Fibroblast of peridontal ligament (primary cell): ENCODE measurements around the gene NOTUM.
"Not testable (repeated sequence)": the region's sequence is repeated elsewhere in the genome, so short reads cannot be mapped to it uniquely, and the experiment has no call there.

Experiments used
- DNase-seq: peaks from one replicate; pipeline ENCODE4 v3.0.0-alpha.2; 2010; ENCODE audit errors: extremely low read depth

The NOTUM gene

GRCh38 chr17:81923302-81924260 lies 37.4 kb downstream of the NOTUM start:
- peak; percentile 81 for DNase-seq

DNA sequence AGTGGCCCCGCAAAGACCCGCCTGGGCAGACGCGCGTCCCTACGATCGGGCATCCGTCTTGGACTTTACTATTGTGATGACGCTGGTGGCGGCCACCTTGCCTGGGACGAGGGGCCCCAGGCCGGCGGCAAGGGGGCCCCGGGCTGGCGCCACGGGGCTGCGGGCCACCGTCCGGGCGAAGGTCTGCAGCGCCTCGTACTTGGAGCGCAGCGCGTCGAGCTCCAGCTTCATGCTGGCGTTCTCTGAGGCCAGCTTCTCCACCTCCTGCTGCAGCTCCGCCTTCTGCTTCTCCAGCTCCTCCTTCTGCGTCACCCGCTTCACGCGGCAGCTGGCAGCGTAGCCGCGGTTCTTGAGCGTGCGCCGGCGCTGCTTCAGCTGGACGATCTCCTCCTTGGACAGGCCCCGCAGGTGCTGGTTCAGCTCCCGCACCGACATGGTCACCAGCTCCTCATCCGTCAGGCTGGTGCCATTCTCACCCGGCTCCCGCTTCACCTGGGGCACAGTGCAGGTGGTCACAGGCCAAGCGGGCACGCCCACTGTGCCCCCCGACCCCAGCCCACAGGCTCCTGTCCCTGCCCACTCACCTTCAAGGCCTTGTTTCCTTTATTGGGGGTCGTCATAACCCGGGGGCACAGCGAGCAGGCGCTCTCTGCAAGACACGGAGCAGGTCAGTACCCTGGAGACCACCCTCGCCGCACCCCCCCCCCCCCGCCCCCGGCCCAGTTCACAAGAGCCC lies 38.3 kb downstream of the NOTUM start:
- DNase-seq: no peak

- DNase-seq: no peak
Measured at GRCh38 chr17:81921996-81922565, 38.9 kb downstream of the NOTUM start.

GRCh38 chr17:81921537-81921862 lies 39.5 kb downstream of the NOTUM start:
- DNase-seq: no peak

- DNase-seq: no peak
Measured at GRCh38 chr17:81920612-81921536, 40.1 kb downstream of the NOTUM start.

DNA sequence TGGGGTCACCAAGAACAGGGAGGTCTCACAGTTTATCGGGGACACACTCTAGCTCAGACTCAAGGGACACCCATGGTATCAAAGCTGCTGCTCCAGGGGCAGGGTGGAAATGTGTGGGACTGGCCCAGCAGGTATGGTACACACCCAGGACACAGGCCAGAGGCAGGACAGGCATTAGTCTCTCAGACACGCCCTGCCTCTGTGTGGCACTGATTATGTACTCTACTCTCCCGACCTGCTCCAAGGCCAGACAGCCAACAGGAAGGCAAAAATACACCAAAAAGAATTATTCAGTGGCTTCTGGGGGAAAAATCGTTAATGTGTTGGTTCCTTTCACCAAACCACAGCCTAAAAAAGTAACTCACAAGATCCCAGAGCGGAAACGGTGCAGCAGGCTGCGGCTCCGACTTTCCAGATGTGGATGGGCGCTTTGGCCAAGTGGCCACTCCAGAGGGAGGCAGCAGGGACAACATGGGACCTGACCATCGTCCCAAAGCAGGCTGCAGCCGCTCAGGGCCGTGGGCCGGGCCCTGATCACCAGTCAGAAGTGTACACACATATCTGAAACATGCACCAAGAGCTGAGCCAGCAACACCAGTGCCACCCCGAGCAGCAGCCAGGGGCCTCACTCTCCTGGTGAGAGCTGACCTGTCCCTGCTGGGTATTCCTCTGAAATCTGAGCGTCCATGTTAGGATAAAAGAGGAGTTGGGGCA lies 42.0 kb downstream of the NOTUM start:
- DNase-seq: no peak

DNA sequence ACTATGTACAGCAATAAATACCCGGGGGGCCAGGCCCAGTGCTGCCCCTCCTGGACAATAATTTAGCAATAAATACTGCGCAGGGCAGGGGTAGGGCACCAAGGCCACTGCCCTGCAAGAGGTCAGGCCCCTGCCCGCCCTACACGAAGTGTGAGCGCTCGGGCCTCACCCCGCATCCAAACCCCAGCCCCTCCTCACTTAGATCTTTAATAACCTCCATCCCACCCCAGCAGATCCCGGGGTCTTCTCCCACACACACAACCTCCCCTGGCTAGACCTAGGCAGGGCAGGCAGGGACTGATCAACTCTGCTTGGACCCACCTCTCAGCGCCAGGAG lies 42.7 kb downstream of the NOTUM start:
- not testable (repeated sequence) for DNase-seq

DNA sequence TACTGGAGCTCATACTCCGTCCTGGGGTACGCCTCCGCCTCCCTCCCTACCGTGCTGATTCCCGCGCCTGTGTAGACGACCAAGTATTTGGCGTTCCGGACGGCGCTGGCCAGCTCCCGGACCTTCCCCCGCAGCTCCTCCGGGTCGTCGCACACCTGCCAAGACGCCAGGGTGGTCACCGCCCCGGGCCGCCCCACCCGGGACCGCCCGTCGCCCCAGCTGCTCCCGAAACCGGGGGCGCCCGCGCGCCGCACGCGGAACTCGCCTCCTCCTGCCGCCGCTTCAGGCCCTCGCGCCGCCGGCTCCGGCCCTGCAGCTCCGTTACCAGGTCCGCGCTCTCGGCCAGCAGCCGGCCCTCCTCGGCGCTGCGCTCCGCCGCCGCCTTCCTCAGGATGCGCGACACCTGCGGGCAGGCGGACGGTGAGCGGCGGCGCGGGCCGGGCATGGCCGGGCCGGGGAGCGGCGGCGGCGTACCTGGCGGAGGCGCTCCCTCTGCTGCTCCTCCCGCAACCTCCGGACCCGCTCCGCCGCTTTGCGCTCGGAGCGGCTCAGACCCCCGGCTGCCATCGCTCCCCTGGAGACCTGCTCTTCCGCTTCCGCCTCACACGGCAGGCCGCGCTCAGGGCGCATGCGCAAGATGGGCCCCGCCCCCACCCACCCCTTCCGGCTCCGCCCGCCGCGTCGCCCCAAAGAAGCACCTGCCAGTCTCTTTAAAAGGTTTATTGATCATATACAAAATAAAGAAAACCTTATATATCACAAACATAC lies 43.2 kb downstream of the NOTUM start, which contains the start of gene SIRT7:
SIRT7 (minus strand) TSS at position 612 of the 768 bp plus-strand sequence; CDS start at position 567, 45 bp downstream.
- DNase-seq: peak; percentile 51

DNA sequence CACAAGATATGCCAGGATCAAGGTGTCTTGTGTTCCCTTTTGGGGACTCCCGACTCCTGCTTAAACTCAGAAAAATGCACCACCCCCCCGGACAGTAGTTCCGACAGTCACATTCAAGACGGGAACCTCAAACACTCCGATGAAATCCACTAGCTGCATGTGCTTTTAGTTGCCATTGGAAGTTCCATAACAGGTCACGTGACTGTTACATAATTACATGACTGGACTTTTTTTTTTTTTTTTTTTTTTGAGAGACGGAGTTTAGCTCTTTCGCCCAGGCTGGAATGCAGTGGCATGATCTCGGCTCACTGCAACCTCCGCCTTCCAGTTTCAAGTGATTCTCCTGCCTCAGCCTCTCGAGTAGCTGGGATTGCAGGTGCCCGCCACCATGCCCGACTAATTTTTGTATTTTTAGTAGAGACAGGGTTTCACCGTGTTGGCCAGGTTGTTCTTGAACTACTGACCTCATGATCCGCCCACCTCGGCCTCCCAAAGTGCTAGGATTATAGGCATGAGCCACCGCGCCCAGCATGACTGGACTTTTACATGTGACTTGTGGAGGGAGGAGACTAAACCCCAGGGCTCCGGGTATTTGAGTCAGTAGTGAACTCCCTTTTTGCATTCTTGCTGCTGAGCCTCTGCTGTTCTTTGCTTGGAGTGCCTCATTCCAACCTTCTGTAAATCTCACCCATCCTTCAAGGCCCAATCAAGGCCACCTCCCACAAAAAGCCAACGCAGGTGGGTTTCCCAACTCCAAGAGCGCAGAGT lies 44.6 kb downstream of the NOTUM start:
- DNase-seq: peak; percentile 69

DNA sequence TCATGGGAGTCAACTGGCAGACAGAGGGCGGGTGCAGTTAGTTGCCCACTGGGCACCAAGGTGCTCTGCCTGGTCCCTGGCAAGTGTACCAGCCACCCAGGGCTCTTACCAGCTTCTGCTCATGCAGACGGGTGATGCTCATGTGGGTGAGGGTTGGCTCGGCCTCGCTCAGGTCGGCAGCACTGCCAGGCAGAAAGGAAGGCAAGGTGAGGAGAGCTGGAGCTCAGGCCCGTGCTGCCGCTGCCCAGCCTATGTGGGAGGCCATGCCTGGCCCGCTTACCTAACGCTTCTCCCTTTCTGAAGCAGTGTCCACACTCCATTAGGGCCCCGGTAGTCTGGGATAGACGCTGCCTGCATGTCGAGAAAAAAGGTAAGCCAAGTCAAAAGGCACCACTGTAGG lies 45.7 kb downstream of the NOTUM start:
- DNase-seq: no peak

- DNase-seq: no peak
Measured at GRCh38 chr17:81914103-81914850, 46.7 kb downstream of the NOTUM start.

- no peak for DNase-seq
Measured at GRCh38 chr17:81913394-81914102, 47.4 kb downstream of the NOTUM start.

- no peak for DNase-seq
Measured at GRCh38 chr17:81912441-81913309, 48.3 kb downstream of the NOTUM start.

GRCh38 chr17:81911969-81912368 lies 49.0 kb downstream of the NOTUM start:
- no peak for DNase-seq

DNA sequence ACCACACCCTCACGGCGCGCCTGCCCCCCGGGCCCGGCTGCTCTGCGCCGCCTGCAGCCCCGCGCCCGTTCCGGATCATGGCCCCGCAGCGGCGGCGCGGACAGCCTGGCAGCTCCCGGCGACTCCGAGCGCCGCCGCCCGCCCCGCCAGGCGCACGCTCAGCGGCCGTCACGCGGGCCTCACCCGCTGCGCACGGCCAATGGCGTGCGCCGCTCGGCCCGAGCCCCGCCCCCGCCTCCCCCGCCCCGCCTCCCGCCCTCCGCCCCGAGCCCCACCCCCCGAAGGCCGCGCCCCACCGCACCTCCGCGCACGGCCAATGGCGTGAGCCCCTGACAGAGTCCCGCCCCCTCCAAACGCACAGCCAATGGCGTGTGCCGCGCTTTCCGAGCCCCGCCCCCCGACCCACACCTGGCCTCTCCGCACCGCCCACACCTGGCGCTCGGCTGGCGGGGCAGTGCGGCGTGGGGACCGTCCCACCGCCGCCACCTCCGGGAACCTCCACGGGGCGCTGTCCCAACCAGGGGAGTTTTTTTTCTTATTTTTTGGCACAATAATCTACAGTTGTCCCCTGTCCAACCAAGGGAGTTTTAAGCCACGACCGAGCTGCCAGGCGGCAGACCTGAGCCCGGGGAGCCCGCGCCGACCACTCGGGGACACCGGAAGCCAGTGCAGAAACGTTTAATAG lies 49.6 kb downstream of the NOTUM start, which contains the start of gene PCYT2:
PCYT2 (minus strand) TSS at position 123 of the 685 bp plus-strand sequence; CDS start at position 79, 44 bp downstream.
- peak; percentile 68 for DNase-seq

DNA sequence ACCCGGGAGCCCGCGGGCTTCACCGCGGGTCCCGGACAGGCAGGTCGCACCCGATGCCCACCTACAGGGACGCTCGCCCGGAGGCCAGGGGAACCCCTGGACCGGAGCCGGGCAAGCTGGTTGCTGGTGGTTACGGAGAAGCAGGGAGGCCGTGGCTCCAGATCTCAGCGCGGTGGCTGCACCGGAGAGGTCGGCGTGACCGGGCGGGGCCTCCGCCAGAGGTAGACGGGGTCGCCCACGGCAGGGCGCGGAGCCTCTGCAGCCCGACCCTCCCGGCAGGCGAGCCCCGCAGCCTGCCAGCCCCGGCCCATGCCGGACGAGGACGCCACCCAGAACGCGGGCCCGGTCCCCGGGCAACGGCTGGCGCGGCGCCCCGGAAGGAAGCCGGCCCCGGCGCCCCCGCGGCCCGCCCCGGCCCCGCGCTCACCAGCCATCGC lies 50.1 kb downstream of the NOTUM start:
- no peak for DNase-seq
